Lung (tissue), 12 donors: ENCODE measurements around the gene POLE. TPM values are rescaled to one million over a fixed set of nuclear protein-coding genes. Genes with fewer than 3 reads are reported as not detected.
A peak's percentile ranks its signal among the peaks of the same experiment; 100 is the strongest.

Experiments
- ATAC-seq: fragments of 200-7000 bp; cut with Tn5 transposase; one replicate; pipeline ENCODE4 v1.9.1; 2020; ENCODE audit warnings: moderate number of reproducible peaks; ENCODE audit not compliant: insufficient read depth, low FRiP score
- DNase-seq, 3 donors: peaks; one replicate each; pipeline ENCODE4 v3.0.0-alpha.2; 2013 to 2017
- H3K27ac ChIP-seq, 2 donors: one replicate each; pipeline ENCODE4 v1.5.1; 2013; ENCODE audit warnings: mild to moderate bottlenecking in 2 of 2, moderate library complexity in 2 of 2, control low read depth in 1 of 2, inconsistent platforms in 1 of 2, low read depth in 1 of 2, low read length in 1 of 2
- H3K27me3 ChIP-seq, 3 donors: one replicate each; pipeline ENCODE4 v1.5.1; 2013; ENCODE audit warnings: low read length in 2 of 3; ENCODE audit not compliant: control insufficient read depth in 3 of 3, insufficient read depth in 3 of 3
- H3K36me3 ChIP-seq, 4 donors: one replicate each; pipeline ENCODE4 v1.5.1; 2013; ENCODE audit warnings: low read length in 4 of 4, mild to moderate bottlenecking in 1 of 4, moderate library complexity in 1 of 4; ENCODE audit not compliant: control insufficient read depth in 4 of 4, insufficient read depth in 4 of 4
- H3K4me1 ChIP-seq, 5 donors: one replicate each; pipeline ENCODE4 v1.5.1; 2013; ENCODE audit warnings: low read length in 5 of 5, mild to moderate bottlenecking in 2 of 5, moderate library complexity in 1 of 5; ENCODE audit not compliant: control insufficient read depth in 5 of 5, insufficient read depth in 5 of 5
- H3K4me3 ChIP-seq: one replicate; pipeline ENCODE4 v1.5.1; 2013; ENCODE audit warnings: mild to moderate bottlenecking, control low read depth, moderate library complexity
- H3K9ac ChIP-seq, 2 donors: one replicate each; pipeline ENCODE4 v1.5.1; 2013; ENCODE audit warnings: low read length in 2 of 2, control low read depth in 1 of 2; ENCODE audit not compliant: insufficient read depth in 1 of 2
- H3K9me3 ChIP-seq, 4 donors: one replicate each; pipeline ENCODE4 v1.5.1; 2013; ENCODE audit warnings: low read length in 3 of 4, mild to moderate bottlenecking in 1 of 4, moderate library complexity in 1 of 4; ENCODE audit not compliant: control insufficient read depth in 4 of 4, insufficient read depth in 3 of 4
- CTCF ChIP-seq: IDR thresholded peaks from 2 replicates; pipeline ENCODE4 v1.5.1; 2012; ENCODE audit warnings: mild to moderate bottlenecking; ENCODE audit errors: control extremely low read depth, extremely low read depth
- WGBS, 2 donors: extraction: QIAGEN DNeasy Blood & Tissue Kit; methylation state at CpG; one replicate each; pipeline ENCODE4 v1.1.7; 2013; 5-methylcytosine and 5-hydroxymethylcytosine counted together
- polyA plus RNA-seq, 2 donors: library from polyadenylated mRNA; stranded (reverse); fragments of 200-250 nt; gene quantifications; one replicate each; pipeline ENCODE4 v1.2.1, GENCODE V29; 2013
- total RNA-seq, 2 donors: library from RNA; depleted of rRNA in 1 of 2; stranded (reverse); fragments of >200 nt in 1 of 2; gene quantifications; one replicate each; pipeline ENCODE4 v1.2.1, GENCODE V29; 2014 to 2021
- donor health status: control.
- donor health status: control.
- donor health status: Bipolar disorder and iron deficiency.
- donor health status: healthy.
- donor health status: DM: yes; HTN: yes; CAD: no.

POLE gene
- total and polyA plus RNA-seq, 4 donors: 9.3 to 49.9 (median 25.3) TPM

- H3K4me3 ChIP-seq: no peak overlapping the region
- peaks cover 9 to 65% (median 24%) of the 10 kb centered on the region in 4 donors for H3K36me3 ChIP-seq
- no peaks in the 10 kb centered on the region for H3K4me1 ChIP-seq
- H3K9me3 ChIP-seq: no peaks in the 10 kb centered on the region
- H3K27me3 ChIP-seq: no peaks in the 10 kb centered on the region
- no peak overlapping the region for H3K9ac ChIP-seq
- DNase-seq: no peak
- H3K27ac ChIP-seq: no peak overlapping the region
- 96% methylated on average over 31 of the region's 31 CpGs for WGBS, 2 donors
- no peak for TF ChIP-seq CTCF
- ATAC-seq: no peak
Observed at GRCh38 chr12:132719141-132719953, 32.2 kb upstream of the POLE start.

- peaks cover 9 to 60% (median 24%) of the 10 kb centered on the region in 4 donors for H3K36me3 ChIP-seq
- no peak for DNase-seq
Observed at GRCh38 chr12:132718644-132719043, 31.5 kb upstream of the POLE start.

GRCh38 chr12:132717531-132718387, 30.6 kb upstream of the POLE start:
- peaks cover 0 to 2% (median 0%) of the 10 kb centered on the region in 5 donors for H3K4me1 ChIP-seq
- H3K4me3 ChIP-seq: no peak overlapping the region
- ATAC-seq: no peak
- peak in 1 of 3 donors; percentile 16 for DNase-seq
- no peak overlapping the region for H3K27ac ChIP-seq
- peaks cover 9 to 54% (median 20%) of the 10 kb centered on the region in 4 donors for H3K36me3 ChIP-seq
- H3K9me3 ChIP-seq: no peaks in the 10 kb centered on the region
- H3K9ac ChIP-seq: no peak overlapping the region
- TF ChIP-seq CTCF: no peak
- WGBS, 2 donors: 95 to 96% methylated on average over 61 of the region's 61 CpGs
- no peaks in the 10 kb centered on the region for H3K27me3 ChIP-seq

More at GRCh38 chr12:132718644-132719043, 31.5 kb upstream of the POLE start:
- WGBS, 2 donors: 94 to 95% methylated on average over 21 of the region's 21 CpGs
- TF ChIP-seq CTCF: no peak
- H3K27me3 ChIP-seq: no peaks in the 10 kb centered on the region
- H3K27ac ChIP-seq: no peak overlapping the region
- H3K9me3 ChIP-seq: no peaks in the 10 kb centered on the region
- H3K9ac ChIP-seq: no peak overlapping the region
- H3K4me3 ChIP-seq: no peak overlapping the region
- H3K4me1 ChIP-seq: no peaks in the 10 kb centered on the region
- no peak for ATAC-seq
